Stimulated activated CD4-positive, alpha-beta T cell treated with anti-CD3 and anti-CD28 coated beads, Interleukin-4, amount 100 ng/mL, for 48 hours (primary cell): ENCODE measurements around the gene CST9.
"Not testable (repeated sequence)": the region's sequence is repeated elsewhere in the genome, so short reads cannot be mapped to it uniquely, and the experiment has no call there.

Source experiments
- DNase-seq, 2 donors: peaks; one replicate each; pipeline ENCODE4 v3.0.0-alpha.2; 2020; ENCODE audit warnings: low read depth in 2 of 2

Gene CST9

GRCh38 chr20:23587631-23588030, 18.1 kb downstream of the CST9 start:
- no peak for DNase-seq

DNA sequence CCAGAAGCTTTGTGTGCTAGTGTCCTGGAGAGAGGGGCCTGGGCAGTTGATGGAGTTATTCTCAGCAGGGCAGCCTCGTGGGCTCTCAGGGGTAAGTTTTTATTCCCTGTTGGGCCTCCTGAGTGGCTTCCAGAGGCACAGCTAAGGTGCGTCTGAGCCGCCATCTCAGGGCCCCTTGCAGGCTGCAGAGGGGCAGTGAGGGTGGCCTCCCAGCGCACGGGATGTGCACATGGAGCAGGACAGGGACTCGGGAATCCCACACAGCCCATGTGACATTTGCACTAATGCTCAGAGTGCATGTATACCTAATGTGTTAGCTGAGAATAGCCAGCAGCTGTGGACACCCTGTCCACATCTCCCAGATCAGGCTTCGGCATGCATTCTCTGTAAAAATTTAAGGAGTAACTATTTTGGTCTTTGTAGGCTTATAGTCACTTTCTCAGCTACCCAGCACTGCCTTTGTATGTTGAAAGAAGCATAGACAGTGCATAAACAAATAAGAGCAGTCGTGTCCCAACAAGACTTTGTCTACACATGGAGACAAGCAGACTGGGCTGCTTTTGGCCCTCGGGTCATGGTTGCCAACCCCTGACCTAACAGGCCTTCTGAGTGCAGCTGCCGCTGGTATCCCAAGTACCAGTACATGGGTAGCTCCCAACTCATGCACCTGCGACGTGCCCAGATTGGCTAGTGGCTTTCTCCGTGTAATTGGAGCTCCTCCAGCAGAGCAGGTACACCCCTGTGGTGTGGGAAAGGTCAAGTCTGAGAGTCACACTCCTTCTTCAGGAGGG, 18.8 kb downstream of the CST9 start:
- DNase-seq: no peak

- no peak for DNase-seq
These were observed 19.6 kb downstream of the CST9 start for GRCh38 chr20:23585808-23586734.

DNA sequence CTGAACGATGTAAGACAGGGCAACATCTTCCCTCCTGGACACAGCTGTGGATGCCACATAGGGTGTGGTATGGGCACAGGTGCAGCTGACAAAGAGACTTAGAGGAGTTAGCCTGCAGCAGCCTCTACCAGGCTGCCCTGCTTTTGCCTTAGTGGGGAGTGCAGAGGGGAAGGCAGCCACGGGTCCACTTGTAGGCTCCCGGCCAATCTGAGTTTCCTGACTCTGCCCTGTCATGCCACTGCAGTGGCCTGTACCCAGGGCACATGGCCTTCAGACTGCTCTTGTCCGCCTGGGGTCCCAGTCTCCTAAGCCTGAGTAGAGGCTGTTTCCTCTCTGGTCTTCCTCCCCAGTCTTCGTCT, 20.3 kb downstream of the CST9 start:
- no peak for DNase-seq

DNA sequence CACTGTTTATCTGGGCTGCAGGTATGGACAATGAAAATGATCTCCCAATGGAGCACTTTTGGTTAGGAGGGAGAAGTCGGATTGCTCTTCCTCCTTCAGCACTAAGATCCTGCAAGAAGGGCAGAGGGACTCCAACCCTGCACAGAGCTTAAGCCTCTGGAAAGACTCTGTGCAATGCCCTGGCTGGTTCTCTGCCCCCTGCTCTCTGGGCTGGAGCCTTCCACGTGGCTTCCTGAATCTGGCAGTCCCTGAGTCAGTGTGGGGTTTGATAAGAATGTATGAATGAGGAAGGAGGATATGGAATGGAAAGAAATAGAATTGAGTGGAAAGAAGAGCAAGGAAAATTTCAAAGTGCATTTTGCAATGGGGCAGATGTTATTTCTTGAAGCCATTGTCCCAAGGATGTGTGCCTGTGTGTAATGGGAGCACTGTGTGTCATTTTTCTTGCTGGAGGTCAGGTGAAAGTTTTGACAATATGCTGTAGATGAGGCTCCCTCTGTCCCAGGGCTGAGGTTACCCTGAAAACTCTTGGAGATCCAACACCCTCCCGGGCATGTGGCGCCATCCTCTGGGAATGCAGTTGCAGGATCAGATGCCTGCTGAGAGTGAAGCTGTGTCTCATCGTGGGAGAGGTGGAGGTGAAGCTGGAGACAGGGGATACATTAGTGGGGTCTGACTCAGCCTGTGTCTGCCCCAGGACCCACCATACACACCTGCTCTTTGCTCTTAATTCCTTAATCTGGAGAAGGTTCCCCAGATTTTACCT, 21.1 kb downstream of the CST9 start:
- DNase-seq: no peak

GRCh38 chr20:23583526-23583925, 22.2 kb downstream of the CST9 start:
- DNase-seq: no peak

- no peak for DNase-seq
These were observed 23.4 kb downstream of the CST9 start for GRCh38 chr20:23582293-23582692.

DNA sequence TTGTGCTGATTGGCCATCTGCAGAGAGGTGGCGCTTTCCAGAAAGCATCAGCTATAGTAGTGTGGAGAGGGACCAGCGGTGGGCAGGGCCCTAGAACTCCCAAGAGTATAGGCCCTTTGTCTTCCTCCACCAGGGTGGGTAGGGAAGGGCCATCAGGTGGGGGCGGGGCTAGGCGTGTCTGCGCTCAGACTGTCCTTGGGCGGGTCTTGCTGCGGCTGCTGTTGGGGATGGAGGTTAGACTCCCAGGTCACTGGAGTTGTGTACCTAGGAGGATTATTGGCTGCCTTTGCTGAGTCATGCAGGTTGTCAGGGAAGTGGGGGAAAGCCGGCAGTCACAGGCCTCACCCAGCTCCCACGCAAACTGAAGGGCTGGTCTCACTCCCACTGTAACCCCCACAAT, 23.9 kb downstream of the CST9 start:
- DNase-seq: not testable (repeated sequence)

- no peak for DNase-seq
These were observed 30.7 kb downstream of the CST9 start for GRCh38 chr20:23574977-23575376.

DNA sequence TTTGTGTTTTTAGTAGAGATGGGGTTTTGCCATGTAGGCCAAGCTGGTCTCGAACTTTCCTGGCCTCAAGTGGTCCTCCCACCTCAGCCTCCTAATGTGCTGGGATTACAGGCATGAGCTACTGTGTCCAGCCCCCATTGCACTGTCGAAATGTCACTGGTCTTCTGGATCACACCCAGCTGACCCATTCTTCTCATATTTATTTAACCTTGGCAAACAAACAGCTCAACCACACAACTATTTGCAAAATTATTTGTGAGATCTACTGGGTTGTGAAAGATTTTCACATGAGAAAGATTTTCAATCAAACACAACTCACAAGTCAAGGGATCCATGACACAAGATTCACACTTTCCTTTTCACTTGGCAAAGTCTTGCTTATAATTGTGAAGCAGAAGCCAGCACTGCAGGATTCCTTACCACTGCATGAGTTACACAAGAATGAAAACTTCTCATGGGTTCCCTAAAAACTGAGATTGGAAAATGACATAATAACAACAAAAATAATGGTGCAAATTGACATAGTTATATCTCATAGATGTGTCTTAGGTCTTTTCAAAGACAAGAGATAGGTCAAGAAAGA, 35.4 kb downstream of the CST9 start:
- DNase-seq: no peak

DNA sequence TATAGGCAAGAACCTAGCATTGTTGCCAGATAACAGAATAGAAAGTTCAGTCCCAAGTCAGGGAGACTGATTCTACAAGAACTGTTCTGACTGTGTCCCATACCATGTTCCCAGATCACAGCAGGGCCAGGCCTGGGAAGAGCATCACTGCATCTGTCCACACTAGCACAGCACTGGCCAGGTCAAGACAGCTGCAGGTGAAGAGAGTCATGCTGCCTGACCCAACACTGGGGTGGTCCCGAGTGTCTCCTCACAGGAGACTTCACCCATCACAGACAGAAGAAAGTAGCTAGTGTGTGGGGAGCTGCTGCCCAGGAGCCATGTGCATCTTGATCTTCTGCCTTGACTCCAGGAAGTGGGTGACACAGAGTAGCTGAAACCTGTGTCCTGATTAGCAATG, 36.1 kb downstream of the CST9 start:
- no peak for DNase-seq

GRCh38 chr20:23568971-23569330, 36.8 kb downstream of the CST9 start:
- no peak for DNase-seq

GRCh38 chr20:23568320-23568970, 37.3 kb downstream of the CST9 start, which contains the start of gene CST9L:
TSS of gene CST9L (minus strand) at chr20:23568484. CDS start at chr20:23568450, 34 bp downstream.
- DNase-seq: no peak

- DNase-seq: no peak
These were observed 39.4 kb downstream of the CST9 start for GRCh38 chr20:23566199-23566932.

GRCh38 chr20:23565503-23566045, 40.1 kb downstream of the CST9 start:
- no peak for DNase-seq

GRCh38 chr20:23564927-23565326, 40.8 kb downstream of the CST9 start:
- no peak for DNase-seq

- DNase-seq: no peak
These were observed 42.9 kb downstream of the CST9 start for GRCh38 chr20:23562721-23563342.

- no peak for DNase-seq
These were observed 51.3 kb downstream of the CST9 start for GRCh38 chr20:23554401-23554800.
